ENCODE results near the gene NME4. TPM values are rescaled to one million over a fixed set of nuclear protein-coding genes. Genes with fewer than 3 reads are reported as not detected.

NME4 gene
- total and polyA plus RNA-seq, 10 of the 15 experiments (the other 5 are each of a cell fraction or from before 2014, with no cell fraction given), result 11.0 to 235 (median 97.7) TPM

DNA sequence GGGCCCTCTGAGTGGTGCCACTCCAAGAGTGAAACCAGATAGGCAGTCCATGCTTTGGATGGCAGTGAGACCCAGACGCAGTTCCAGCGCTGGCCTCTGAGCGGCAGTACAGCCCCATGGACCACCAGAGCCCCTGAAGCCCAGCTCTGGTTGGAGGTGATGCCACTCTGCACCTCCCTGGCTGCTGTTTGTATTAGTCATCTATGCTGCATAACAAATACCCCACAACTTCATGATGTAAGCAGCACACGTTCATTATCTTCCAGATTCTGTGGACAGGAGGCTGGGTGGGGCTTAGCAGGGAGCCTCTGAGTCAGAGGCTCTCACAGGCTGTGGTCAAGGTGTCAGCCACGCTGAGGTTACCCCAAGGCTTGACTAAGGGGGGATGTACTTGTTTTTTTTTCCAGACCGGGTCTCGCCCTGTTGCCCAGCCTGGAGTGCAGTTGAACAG, 5.1 kb upstream of the NME4 start (continued):
- TF ChIP-seq, protein P1, sequence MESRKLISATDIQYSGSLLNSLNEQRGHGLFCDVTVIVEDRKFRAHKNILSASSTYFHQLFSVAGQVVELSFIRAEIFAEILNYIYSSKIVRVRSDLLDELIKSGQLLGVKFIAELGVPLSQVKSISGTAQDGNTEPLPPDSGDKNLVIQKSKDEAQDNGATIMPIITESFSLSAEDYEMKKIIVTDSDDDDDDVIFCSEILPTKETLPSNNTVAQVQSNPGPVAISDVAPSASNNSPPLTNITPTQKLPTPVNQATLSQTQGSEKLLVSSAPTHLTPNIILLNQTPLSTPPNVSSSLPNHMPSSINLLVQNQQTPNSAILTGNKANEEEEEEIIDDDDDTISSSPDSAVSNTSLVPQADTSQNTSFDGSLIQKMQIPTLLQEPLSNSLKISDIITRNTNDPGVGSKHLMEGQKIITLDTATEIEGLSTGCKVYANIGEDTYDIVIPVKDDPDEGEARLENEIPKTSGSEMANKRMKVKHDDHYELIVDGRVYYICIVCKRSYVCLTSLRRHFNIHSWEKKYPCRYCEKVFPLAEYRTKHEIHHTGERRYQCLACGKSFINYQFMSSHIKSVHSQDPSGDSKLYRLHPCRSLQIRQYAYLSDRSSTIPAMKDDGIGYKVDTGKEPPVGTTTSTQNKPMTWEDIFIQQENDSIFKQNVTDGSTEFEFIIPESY (IDR thresholded peaks at IDR 0.05), result no peak
- TF ChIP-seq ZNF622 (IDR thresholded peaks at IDR 0.05) (no peak), HDGF (IDR thresholded peaks at IDR 0.05) (no peak), YY1 (IDR thresholded peaks at IDR 0.05; ENCODE audit: low read depth, low read length) (peak; percentile 66), SPI1 (IDR thresholded peaks at IDR 0.05; ENCODE audit: borderline replicate concordance, insufficient read depth, low read depth, low read length) (no peak), IKZF1 (conservative IDR thresholded peaks at IDR 0.05) (0 out of 2 replicates have a peak, but pooled peaks have one; percentile 21), NFXL1 (IDR thresholded peaks at IDR 0.05; ENCODE audit: borderline replicate concordance) (no peak), RUNX3 (IDR thresholded peaks at IDR 0.05; ENCODE audit: low read length) (peak; percentile 61), POLR2AphosphoS5 (IDR thresholded peaks at IDR 0.05; ENCODE audit: low read length) (no peak), ZBED1 (IDR thresholded peaks at IDR 0.05; ENCODE audit: borderline replicate concordance) (no peak), SMARCA5 (IDR thresholded peaks at IDR 0.05) (peak; percentile 84), BMI1 (IDR thresholded peaks at IDR 0.05; ENCODE audit: borderline replicate concordance) (no peak), NRF1 (conservative IDR thresholded peaks at IDR 0.05; ENCODE audit: low read depth, low read length) (no peak), KLF5 (IDR thresholded peaks at IDR 0.05; ENCODE audit: partially characterized antibody) (no peak), SUZ12 (IDR thresholded peaks at IDR 0.05; ENCODE audit: unreplicated experiment) (no peak)
- TF ChIP-seq, protein P2, sequence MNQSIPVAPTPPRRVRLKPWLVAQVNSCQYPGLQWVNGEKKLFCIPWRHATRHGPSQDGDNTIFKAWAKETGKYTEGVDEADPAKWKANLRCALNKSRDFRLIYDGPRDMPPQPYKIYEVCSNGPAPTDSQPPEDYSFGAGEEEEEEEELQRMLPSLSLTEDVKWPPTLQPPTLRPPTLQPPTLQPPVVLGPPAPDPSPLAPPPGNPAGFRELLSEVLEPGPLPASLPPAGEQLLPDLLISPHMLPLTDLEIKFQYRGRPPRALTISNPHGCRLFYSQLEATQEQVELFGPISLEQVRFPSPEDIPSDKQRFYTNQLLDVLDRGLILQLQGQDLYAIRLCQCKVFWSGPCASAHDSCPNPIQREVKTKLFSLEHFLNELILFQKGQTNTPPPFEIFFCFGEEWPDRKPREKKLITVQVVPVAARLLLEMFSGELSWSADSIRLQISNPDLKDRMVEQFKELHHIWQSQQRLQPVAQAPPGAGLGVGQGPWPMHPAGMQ (IDR thresholded peaks at IDR 0.05; ENCODE audit: borderline replicate concordance), result no peak
- TF ChIP-seq, protein P3, sequence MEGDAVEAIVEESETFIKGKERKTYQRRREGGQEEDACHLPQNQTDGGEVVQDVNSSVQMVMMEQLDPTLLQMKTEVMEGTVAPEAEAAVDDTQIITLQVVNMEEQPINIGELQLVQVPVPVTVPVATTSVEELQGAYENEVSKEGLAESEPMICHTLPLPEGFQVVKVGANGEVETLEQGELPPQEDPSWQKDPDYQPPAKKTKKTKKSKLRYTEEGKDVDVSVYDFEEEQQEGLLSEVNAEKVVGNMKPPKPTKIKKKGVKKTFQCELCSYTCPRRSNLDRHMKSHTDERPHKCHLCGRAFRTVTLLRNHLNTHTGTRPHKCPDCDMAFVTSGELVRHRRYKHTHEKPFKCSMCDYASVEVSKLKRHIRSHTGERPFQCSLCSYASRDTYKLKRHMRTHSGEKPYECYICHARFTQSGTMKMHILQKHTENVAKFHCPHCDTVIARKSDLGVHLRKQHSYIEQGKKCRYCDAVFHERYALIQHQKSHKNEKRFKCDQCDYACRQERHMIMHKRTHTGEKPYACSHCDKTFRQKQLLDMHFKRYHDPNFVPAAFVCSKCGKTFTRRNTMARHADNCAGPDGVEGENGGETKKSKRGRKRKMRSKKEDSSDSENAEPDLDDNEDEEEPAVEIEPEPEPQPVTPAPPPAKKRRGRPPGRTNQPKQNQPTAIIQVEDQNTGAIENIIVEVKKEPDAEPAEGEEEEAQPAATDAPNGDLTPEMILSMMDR (IDR thresholded peaks at IDR 0.05 in 2 of 3, conservative IDR thresholded peaks at IDR 0.05 in 1 of 3; ENCODE audit: control insufficient read depth in 2 of 3, extremely low read depth in 1 of 3, insufficient read depth in 1 of 3, low read depth in 3 of 3, low read length in 3 of 3), result peak; percentile 66 to 85 (median 82)
- TF ChIP-seq, protein P4, sequence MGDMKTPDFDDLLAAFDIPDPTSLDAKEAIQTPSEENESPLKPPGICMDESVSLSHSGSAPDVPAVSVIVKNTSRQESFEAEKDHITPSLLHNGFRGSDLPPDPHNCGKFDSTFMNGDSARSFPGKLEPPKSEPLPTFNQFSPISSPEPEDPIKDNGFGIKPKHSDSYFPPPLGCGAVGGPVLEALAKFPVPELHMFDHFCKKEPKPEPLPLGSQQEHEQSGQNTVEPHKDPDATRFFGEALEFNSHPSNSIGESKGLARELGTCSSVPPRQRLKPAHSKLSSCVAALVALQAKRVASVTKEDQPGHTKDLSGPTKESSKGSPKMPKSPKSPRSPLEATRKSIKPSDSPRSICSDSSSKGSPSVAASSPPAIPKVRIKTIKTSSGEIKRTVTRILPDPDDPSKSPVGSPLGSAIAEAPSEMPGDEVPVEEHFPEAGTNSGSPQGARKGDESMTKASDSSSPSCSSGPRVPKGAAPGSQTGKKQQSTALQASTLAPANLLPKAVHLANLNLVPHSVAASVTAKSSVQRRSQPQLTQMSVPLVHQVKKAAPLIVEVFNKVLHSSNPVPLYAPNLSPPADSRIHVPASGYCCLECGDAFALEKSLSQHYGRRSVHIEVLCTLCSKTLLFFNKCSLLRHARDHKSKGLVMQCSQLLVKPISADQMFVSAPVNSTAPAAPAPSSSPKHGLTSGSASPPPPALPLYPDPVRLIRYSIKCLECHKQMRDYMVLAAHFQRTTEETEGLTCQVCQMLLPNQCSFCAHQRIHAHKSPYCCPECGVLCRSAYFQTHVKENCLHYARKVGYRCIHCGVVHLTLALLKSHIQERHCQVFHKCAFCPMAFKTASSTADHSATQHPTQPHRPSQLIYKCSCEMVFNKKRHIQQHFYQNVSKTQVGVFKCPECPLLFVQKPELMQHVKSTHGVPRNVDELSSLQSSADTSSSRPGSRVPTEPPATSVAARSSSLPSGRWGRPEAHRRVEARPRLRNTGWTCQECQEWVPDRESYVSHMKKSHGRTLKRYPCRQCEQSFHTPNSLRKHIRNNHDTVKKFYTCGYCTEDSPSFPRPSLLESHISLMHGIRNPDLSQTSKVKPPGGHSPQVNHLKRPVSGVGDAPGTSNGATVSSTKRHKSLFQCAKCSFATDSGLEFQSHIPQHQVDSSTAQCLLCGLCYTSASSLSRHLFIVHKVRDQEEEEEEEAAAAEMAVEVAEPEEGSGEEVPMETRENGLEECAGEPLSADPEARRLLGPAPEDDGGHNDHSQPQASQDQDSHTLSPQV (IDR thresholded peaks at IDR 0.05), result no peak
- TF ChIP-seq, protein P5, sequence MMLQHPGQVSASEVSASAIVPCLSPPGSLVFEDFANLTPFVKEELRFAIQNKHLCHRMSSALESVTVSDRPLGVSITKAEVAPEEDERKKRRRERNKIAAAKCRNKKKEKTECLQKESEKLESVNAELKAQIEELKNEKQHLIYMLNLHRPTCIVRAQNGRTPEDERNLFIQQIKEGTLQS (IDR thresholded peaks at IDR 0.05; ENCODE audit: borderline replicate concordance, extremely low read depth, low read depth, low read length), result no peak
